GM13976 (cell line): ENCODE measurements around the gene RAB36.

Experiments
- DNase-seq: peaks from one replicate; pipeline ENCODE4 v3.0.0; 2012; ENCODE audit warnings: low spot score
- CTCF ChIP-seq: IDR thresholded peaks from 2 replicates; pipeline ENCODE4 v1.5.1; 2012; ENCODE audit warnings: borderline replicate concordance, mild to moderate bottlenecking; ENCODE audit not compliant: insufficient read depth; ENCODE audit errors: extremely low read depth, missing control alignments, control extremely low read depth
- in situ Hi-C: fragments of 300-500 bp; cut with MboI; formaldehyde crosslinking; loops from one replicate; pipeline ENCODE4 v1.12.0; 2022; ENCODE audit warnings: low sequenced_read_pairs, mixed read lengths, inconsistent platforms; ENCODE audit not compliant: unreplicated experiment

Gene RAB36

GRCh38 chr22:23099531-23099804 is 45.8 kb upstream of the RAB36 start:
- DNase-seq = no peak
- TF ChIP-seq CTCF = no peak
- in situ Hi-C loops = no loop called here

GRCh38 chr22:23100124-23100801 is 45.0 kb upstream of the RAB36 start:
- no peak for TF ChIP-seq CTCF
- DNase-seq = no peak
- in situ Hi-C loops = no loop called here

GRCh38 chr22:23101524-23101923 is 43.8 kb upstream of the RAB36 start:
- no peak for DNase-seq
- in situ Hi-C loops = no loop called here
- no peak for TF ChIP-seq CTCF

- in situ Hi-C loops = no loop called here
- TF ChIP-seq CTCF = no peak
- DNase-seq = no peak
These were observed 43.1 kb upstream of the RAB36 start for GRCh38 chr22:23102002-23102655.

- in situ Hi-C loops = no loop called here
- TF ChIP-seq CTCF = no peak
- no peak for DNase-seq
These were observed 42.5 kb upstream of the RAB36 start for GRCh38 chr22:23102776-23103175.

- no peak for TF ChIP-seq CTCF
- in situ Hi-C loops = no loop called here
- no peak for DNase-seq
These were observed 41.9 kb upstream of the RAB36 start for GRCh38 chr22:23103199-23103954.
